ENCODE results near the gene MYO7A. TPM values are rescaled to one million over a fixed set of nuclear protein-coding genes. Genes with fewer than 3 reads are reported as not detected.

The MYO7A gene
- total and polyA plus RNA-seq, 2 of the 4 experiments (the other 2 are of a cell fraction) = 0.02 TPM; not detected in 1

- Histone ChIP-seq H4K8ac (ENCODE audit: low read depth in 2 of 2, low read length in 2 of 2) (no peak overlapping the region), H3K4me1 (ENCODE audit: control insufficient read depth, insufficient read depth, low read length) (no peaks in the 10 kb centered on the region), H2AK9ac (replicated peaks; ENCODE audit: low read depth, low read length, poor library complexity) (no peak overlapping the region), H2BK15ac (ENCODE audit: low read depth, low read length) (no peak overlapping the region), H3K9ac (ENCODE audit: low read depth, low read length) (no peak overlapping the region), H2BK20ac (ENCODE audit: low read depth, low read length) (no peak overlapping the region), H3K14ac (replicated peaks; ENCODE audit: low read depth, low read length) (no peak overlapping the region), H3K56ac (ENCODE audit: extremely low read depth, insufficient read depth, low read length) (no peak overlapping the region), H3K18ac (ENCODE audit: low read depth, low read length) (no peak overlapping the region), H3K9me3 (ENCODE audit: control insufficient read depth, insufficient read depth, low read length) (no peaks in the 10 kb centered on the region), H3K4me2 (ENCODE audit: low read depth, low read length) (no peak overlapping the region), H2BK120ac (ENCODE audit: low read depth, low read length) (no peak overlapping the region), H2AK5ac (ENCODE audit: low read depth, low read length) (no peak overlapping the region), H3K4me3 (ENCODE audit: insufficient read depth, low read depth, low read length) (no peak overlapping the region), H3K36me3 (ENCODE audit: control insufficient read depth, insufficient read depth, low read length) (no peaks in the 10 kb centered on the region), H2BK5ac (ENCODE audit: low read depth, low read length, poor library complexity, severe bottlenecking) (no peak overlapping the region), H3K27me3 (ENCODE audit: control insufficient read depth, insufficient read depth, low read length) (peaks cover 59% of the 10 kb centered on the region), H3K79me1 (ENCODE audit: low read depth in 1 of 2, low read length in 2 of 2) (no peaks in the 10 kb centered on the region), H3K9me1 (ENCODE audit: insufficient read depth, low read length) (no peaks in the 10 kb centered on the region), H3K27ac (ENCODE audit: insufficient read depth, low read length) (no peak overlapping the region), H2AFZ (replicated peaks; ENCODE audit: low read length, poor library complexity) (no peak overlapping the region), H3K23ac (ENCODE audit: low read depth, low read length) (no peak overlapping the region), H4K20me1 (ENCODE audit: insufficient read depth, low read length) (no peaks in the 10 kb centered on the region), H4K91ac (ENCODE audit: insufficient read depth, low read depth, low read length) (no peak overlapping the region), H4K5ac (ENCODE audit: low read depth, low read length) (no peak overlapping the region), H3K4ac (ENCODE audit: low read depth, low read length) (no peak overlapping the region)
- 100% methylated on average over 2 of the region's 4 CpGs; no CpG with 5 or more reads in 1 of the 2 experiments for WGBS, 2 experiments (ENCODE audit: extremely low coverage in 2 of 2, insufficient read length in 1 of 2)
- ATAC-seq (ENCODE audit: low read depth) (no peak), DNase-seq (no peak)
- no peak for TF ChIP-seq POLR2A (IDR thresholded peaks at IDR 0.05; ENCODE audit: low read depth, low read length)
- TF ChIP-seq ELK1 (IDR thresholded peaks at IDR 0.05; ENCODE audit: borderline replicate concordance, low read depth, low read length) = no peak
- TF ChIP-seq BHLHE40 (IDR thresholded peaks at IDR 0.05; ENCODE audit: low read depth, low read length) = no peak
- no peak for TF ChIP-seq MAFK (IDR thresholded peaks at IDR 0.05; ENCODE audit: low read depth, low read length)
- TF ChIP-seq MAZ (IDR thresholded peaks at IDR 0.05; ENCODE audit: borderline replicate concordance, low read depth, low read length) = no peak
- in situ Hi-C loops (cut with MboI; ENCODE audit: low sequenced_read_pairs) = no loop called here
- ChIA-PET POLR2A (ENCODE audit: unreplicated experiment) (no interaction called here), CTCF (no interaction called here)
- intact Hi-C loops (cut with micrococcal nuclease) = no loop called here
- dilution Hi-C loops (cut with HindIII; ENCODE audit: low sequenced_read_pairs, unreplicated experiment) = no loop called here
- BruUV-seq (replicated peaks) = no TSS peak
Observed at GRCh38 chr11:77155082-77155475, 27.0 kb downstream of the MYO7A start.
